ENCODE data around the gene CRYGS. TPM values are rescaled to one million over a fixed set of nuclear protein-coding genes. Genes with fewer than 3 reads are reported as not detected.
"Not testable (repeated sequence)": the region's sequence is repeated elsewhere in the genome, so short reads cannot be mapped to it uniquely, and the experiment has no call there.

The CRYGS gene
- total RNA-seq (2014; rRNA removed; shearing (Covaris generic)): 0.08 and 1.6 TPM in 2 replicates
- polyA plus RNA-seq (2015; cell fraction: cytosol; rRNA removed): not detected in 2 replicates
- 18.7 and 22.8 TPM in 2 replicates for polyA plus RNA-seq (2015; cell fraction: nucleus; rRNA removed)

DNA sequence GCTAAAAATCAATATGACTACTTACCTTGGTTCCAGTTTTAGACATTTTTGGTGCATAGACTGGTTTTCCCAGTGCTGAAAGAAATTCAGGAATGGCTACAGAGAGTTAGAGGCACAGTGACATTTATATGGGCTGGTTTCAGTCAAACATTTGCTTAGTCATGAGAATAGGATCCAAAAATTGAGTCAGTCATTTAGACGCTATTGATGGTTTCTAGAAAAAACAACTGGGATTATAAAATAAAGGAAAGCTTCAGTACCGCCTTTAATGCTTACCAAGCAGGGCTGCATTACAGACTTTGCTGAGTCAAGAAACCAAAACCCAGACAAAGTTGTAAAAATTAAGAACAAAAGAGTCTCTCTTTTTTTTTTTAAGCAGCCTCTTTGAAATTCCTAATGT, at the start of gene CRYGS:
TSS of gene CRYGS (minus strand) at position 100 of the 400 bp plus-strand sequence. CDS start at position 46, 54 bp downstream.
- in situ Hi-C loops (cut with HindIII; ENCODE audit: low pct_unique_long_range_greater_than_20kb, low sequenced_read_pairs): no loop called here
- no peak for DNase-seq (ENCODE audit: low read depth, low spot score)

DNA sequence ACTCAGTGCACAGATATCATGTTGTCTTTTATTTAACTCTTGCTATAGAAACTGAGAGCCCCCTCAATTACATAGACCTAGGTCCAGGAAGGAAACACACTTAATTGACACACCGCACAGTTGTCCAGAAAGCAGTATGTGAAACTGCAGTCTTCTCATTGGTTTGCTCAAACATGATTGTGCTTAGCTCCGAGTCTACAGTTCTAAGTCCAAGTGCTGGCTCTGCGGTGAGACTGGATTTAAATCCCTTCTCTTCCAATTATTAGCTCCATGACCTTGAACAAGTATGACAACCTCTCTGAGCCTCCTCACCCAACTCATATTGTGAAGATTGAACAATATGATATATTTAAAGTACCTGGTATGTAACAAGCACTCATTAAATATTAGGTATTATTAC, 49.7 kb upstream of the CRYGS start:
- no peak for DNase-seq (ENCODE audit: low read depth, low spot score)
- in situ Hi-C loops (cut with HindIII; ENCODE audit: low pct_unique_long_range_greater_than_20kb, low sequenced_read_pairs): no loop called here

DNA sequence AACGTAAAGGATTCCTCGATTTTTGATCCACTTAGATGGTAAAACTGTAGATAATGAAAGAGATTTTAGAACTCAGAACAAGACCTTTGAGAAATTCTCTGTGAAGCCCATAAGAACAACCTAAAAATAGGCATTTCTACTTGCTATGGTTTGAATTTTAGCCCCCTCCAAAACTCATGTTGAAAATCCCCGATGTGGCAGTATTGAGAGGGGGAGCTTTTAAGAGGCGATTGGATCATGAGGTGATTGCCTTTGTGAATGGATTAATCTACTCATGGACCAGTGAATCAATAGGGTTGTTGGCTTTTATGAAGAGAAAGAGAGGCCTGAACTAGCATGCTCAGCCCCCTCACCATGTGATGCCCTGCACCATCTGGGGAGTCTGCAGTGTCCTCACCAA, 48.5 kb upstream of the CRYGS start:
- in situ Hi-C loops (cut with HindIII; ENCODE audit: low pct_unique_long_range_greater_than_20kb, low sequenced_read_pairs): no loop called here

DNA sequence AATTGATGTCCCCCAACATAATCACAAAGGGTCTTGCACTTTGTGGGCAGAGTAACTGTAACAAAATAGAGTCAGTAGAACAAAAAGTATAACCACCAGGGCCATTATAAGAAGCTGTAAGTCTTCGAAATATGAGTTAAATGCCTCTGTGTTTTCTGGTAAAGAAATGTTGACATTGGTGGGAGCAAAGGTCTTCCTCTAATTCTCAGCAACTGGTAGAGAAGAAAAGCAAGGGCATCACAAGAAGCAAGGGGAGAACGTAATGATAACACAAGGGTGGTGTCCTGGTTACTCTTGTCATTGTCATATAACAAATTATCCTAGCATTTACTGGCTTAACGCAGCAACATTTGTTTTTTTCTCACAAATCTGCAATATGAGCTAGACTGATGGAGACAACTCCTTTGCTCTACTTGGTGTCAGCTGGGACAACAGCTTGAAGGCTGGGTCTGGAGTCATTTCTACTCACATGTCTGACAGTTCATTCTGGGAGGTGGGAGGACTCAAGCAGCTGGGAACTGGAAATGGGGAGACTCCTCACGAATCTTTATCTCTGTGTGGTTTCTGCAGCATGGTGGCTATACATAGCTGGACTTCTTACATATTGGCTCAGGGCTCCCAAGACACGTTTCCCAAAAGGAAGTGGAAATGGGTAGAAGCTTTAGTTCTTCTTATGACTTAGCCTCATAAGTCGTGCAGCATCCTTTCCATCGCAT, 46.6 kb upstream of the CRYGS start:
- in situ Hi-C loops (cut with HindIII; ENCODE audit: low pct_unique_long_range_greater_than_20kb, low sequenced_read_pairs): no loop called here
- DNase-seq (ENCODE audit: low read depth, low spot score): no peak

More for the DNA sequence above, 48.5 kb upstream of the CRYGS start:
- no peak for DNase-seq (ENCODE audit: low read depth, low spot score)

DNA sequence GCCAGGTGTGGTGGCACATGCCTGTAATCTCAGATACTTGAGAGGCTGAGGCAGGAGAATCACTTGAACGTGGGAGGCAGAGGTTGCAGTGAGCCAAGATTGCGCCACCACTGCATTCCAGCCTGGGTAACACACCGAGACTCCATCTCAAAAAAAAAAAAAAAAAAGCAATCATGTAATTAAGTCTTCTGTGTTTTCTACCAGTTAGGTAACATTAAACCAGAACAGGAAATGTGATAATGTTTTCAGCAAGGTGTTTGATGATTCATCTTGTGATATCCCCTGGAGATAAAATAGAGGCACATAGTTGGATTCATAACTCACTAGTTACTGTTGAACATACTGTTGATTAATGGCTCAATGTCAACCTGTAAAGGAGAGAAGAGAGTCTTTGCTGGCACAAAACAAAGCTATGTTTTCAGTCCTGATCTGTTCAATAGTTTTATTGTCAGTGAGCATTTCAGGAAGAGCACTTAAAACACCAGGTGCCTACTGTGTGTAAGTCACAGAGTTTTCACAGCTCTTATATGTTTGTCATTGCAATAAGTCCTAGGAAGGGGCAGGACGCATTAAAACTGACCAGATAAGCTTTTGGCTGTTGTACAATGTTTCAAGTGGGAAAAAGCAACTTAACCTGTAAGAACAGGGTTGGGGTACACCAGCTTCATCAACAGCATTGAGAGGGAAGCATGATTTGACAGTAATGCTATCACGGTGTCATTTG, 45.8 kb upstream of the CRYGS start:
- in situ Hi-C loops (cut with HindIII; ENCODE audit: low pct_unique_long_range_greater_than_20kb, low sequenced_read_pairs): no loop called here
- no peak for DNase-seq (ENCODE audit: low read depth, low spot score)

DNA sequence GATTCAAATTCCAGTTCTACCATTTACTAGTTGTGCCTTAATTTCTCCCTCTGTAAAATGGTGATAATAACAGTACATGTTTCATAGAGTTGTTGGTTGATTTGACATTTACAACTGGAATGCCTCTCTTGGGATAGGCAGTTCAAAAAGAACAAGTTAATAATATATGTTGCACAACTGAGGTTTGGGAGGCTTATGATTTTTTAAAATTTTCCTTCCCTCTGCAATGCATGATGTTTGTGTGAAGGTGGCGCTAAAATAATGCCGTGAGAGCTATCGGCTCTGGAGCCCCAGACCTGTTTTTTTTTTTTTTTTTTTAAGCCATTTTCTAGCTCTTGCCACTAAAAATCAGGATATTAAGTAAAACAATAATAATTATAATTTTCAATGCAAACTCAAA, 44.9 kb upstream of the CRYGS start:
- peak; percentile 64 for DNase-seq (ENCODE audit: low read depth, low spot score)
- in situ Hi-C loops (cut with HindIII; ENCODE audit: low pct_unique_long_range_greater_than_20kb, low sequenced_read_pairs): no loop called here

DNA sequence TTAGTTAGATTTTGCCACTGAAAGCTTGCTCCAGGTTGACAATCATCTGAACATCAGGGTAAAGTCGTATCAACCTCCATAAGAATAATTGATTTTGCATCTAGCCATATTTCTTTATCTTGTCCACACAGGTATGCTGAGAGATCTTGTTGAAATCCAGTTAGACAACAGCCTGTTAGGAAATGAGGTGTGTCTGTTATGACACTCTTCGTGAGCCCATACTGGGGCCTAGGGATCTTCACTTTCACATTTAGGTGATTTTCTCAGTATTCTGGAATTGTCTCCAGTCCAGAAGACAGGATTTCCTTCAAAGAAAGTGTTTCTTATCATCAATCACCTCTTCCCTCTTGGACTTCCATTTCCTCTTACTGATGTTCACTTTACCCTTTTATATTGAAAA, 44.5 kb upstream of the CRYGS start:
- DNase-seq (ENCODE audit: low read depth, low spot score): no peak
- in situ Hi-C loops (cut with HindIII; ENCODE audit: low pct_unique_long_range_greater_than_20kb, low sequenced_read_pairs): no loop called here

DNA sequence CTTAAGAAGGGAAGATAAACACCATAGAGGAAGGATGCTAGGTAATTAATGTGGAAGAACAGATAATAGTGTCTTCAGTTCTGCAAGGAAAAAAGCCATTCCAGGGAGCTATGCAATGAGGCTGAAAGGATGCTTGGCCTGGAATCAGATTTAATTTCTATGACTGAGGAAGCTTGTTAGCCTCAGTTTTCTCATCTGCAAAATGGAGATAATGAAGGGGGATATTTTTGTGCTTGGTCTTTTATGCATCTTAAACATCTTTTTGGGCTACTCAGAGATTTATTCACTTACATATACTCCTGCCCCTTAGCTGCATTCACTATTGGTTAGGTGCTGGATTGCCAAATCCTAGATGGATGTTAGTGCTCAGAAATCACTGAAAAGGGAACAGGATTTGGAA, 43.0 kb upstream of the CRYGS start:
- in situ Hi-C loops (cut with HindIII; ENCODE audit: low pct_unique_long_range_greater_than_20kb, low sequenced_read_pairs): no loop called here
- DNase-seq (ENCODE audit: low read depth, low spot score): no peak

DNA sequence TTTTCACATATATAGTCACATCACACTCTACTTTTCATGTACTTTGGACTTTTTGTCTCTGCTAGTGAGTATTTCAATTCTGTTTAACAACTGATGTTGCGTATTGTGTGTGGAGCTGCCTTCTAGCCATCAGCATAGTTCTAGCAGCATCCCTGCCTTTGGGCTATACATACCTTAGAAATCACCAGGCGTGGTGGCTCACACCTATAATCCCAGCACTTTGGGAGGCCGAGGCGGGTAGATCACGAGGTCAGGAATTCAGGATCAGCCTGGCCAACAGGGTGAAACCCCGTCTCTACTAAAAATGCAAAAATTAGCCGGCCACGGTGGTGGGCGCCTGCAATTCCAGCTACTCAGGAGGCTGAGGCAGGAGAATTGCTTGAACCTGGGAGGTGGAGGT, 42.1 kb upstream of the CRYGS start:
- in situ Hi-C loops (cut with HindIII; ENCODE audit: low pct_unique_long_range_greater_than_20kb, low sequenced_read_pairs); DNase-seq (ENCODE audit: low read depth, low spot score): not testable (repeated sequence)

DNA sequence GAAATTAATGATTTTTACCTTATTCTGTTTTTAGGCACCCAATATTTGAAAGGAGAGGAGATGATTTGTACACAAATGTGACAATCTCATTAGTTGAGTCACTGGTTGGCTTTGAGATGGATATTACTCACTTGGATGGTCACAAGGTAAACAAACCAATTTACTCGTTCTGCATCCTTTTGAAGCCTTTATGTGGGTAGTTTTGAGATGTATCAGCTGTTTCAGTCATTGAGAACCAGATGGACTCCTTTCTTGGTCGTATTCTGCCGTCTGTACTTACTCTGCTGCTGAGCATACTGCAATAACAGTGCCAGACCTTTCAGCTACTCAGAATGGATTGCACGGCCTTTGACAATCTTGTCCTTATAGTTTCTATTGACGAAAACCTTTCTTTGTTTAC, 39.7 kb upstream of the CRYGS start:
- in situ Hi-C loops (cut with HindIII; ENCODE audit: low pct_unique_long_range_greater_than_20kb, low sequenced_read_pairs): no loop called here
- DNase-seq (ENCODE audit: low read depth, low spot score): no peak

DNA sequence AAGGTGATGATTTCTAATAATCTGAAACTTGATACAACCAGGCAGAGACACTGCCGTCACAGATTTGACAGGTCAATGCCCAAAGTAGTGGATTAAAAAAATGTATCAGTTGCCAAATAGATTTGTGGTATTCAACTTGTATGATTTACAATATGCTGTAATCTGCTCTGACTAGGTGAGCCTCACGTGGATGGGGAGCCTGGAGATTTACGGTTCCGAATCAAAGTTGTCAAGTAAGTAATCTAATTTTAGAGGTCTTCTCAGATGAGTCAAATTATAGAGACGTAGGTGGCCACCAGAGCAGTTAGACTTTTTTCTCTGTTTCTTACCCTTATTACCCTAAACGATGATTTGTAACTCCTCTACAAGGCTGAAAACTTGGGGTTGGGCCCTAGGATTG, 38.4 kb upstream of the CRYGS start:
- in situ Hi-C loops (cut with HindIII; ENCODE audit: low pct_unique_long_range_greater_than_20kb, low sequenced_read_pairs): no loop called here

DNA sequence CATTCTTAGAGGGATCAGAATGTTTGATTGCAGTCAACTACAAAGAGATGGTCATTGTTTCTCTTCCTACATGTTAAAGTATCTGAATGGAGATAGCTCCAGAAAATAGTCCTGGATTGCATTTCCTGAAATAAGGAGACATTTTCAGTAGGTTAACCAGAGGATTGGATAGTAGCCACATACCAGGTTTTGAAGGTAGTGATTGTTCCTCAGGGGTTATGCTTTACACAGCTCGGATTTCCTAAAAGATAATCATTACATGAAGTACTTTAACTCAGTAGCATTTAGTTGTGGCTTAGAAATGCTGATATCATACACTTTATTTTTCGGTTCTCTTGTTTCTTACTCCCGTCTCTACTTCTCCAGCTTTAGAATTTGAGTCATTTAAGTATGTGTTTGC, 36.6 kb upstream of the CRYGS start:
- in situ Hi-C loops (cut with HindIII; ENCODE audit: low pct_unique_long_range_greater_than_20kb, low sequenced_read_pairs): no loop called here
- no peak for DNase-seq (ENCODE audit: low read depth, low spot score)

More for the DNA sequence above, 38.4 kb upstream of the CRYGS start:
- DNase-seq (ENCODE audit: low read depth, low spot score): no peak

DNA sequence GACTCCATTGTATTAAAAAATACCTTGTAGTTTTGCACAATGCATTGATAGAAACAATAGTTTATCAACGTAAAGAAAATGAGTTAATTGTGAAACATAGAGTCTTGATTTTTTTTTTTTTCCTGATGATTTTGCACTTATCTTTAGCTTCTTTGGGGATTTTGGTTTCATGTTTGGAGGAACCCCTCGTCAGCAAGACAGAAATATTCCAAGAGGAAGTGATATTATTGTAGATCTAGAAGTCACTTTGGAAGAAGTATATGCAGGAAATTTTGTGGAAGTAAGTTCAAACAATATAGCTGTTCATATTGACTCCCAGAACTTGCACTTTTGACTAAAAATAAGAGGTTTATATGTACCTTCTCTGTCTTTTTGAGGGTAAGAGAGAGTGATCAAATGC, 33.3 kb upstream of the CRYGS start:
- no peak for DNase-seq (ENCODE audit: low read depth, low spot score)
- in situ Hi-C loops (cut with HindIII; ENCODE audit: low pct_unique_long_range_greater_than_20kb, low sequenced_read_pairs): no loop called here

DNA sequence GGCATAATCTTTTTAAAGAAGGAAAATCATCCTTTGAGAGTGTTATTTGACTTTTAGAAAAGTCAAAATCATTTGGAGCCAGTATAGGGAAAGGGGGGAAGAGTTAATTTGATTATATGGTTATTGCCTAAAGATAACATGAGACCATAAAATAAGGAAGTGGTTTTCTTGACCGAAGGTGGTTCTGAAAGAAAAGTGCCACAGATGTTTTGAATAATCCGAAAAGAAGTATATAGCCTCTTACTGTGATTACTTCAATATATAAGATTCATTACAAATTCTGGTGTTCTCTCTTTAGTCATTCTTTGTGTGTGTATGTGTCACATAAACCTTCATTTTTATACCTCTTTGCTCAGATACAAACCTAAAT, 27.4 kb upstream of the CRYGS start:
- in situ Hi-C loops (cut with HindIII; ENCODE audit: low pct_unique_long_range_greater_than_20kb, low sequenced_read_pairs): no loop called here

DNA sequence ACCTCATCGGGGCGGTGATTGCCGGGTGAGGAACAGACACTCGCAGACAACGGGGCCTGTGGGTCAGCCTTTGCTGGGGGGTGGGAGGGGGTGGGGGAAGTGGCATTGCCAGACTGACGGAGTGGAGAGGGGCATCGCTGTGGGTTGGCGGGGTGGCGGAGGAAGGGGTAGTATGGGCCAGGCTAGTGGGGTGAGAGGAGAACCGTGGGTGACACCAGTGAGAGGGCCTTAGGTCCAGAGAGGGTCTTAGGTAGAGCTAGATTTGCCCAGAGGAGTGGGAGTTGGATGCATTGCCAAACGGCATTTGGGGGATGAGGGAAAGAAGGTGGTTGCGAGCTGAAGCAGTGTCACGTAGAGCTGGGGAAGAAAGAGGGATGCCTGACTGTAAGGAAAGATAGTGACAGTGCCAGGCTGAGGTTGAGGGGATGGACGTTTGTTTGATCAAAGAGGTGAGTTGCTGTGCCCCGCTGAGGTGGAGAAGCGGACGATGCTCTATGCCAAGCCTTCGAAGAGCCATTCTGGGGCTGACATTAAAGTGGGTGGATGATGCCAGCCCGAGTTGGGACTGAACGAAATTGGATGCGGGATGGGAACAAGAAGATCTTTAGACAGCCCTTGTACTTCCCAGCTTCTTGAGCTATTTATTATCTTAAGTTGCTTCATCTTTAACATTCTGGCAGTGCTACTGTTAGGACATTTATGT, 26.9 kb upstream of the CRYGS start:
- DNase-seq (ENCODE audit: low read depth, low spot score): no peak
- in situ Hi-C loops (cut with HindIII; ENCODE audit: low pct_unique_long_range_greater_than_20kb, low sequenced_read_pairs): no loop called here

More for the DNA sequence above, 27.4 kb upstream of the CRYGS start:
- DNase-seq (ENCODE audit: low read depth, low spot score): no peak

DNA sequence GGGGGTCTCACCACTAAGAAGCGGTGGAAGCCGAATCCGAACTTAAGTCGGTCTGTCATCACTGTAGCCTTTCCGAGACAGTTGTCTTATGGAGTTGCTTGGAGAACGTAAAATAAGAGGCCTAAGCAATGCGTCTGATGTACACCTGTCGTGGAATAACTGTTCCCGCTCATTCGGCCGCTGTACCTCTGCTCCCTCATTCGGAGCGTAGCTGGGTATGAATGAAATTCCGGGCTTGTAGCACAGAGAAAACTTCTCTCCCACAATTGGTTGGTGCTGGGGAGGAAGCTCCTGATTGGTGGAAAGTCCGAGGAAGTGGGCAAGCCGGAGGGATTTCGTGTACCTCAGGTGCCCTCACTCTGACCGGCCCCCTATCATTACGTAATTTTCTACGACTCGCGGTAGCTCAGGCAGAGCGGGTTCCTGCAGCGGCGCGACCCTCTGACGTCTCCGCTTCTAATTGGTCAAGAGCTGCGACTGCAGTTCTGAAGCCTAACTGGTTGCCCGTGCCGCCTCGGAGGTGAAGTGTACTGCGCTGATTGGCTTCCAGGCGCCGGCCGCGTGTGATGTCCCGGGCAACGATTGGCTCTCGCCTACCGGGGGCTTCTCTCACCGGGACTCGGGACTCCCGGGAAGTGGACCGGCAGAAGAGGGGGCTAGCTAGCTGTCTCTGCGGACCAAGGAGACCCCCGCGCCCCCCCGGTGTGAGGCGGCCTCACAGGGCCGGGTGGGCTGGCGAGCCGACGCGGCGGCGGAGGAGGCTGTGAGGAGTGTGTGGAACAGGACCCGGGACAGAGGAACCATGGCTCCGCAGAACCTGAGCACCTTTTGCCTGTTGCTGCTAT, 26.1 kb upstream of the CRYGS start, which contains the start of gene DNAJB11:
TSS of gene DNAJB11 (plus strand) at position 625 of the 845 bp plus-strand sequence. CDS start at position 803, 178 bp downstream.
- DNase-seq (ENCODE audit: low read depth, low spot score): peak; percentile 100
- in situ Hi-C loops (cut with HindIII; ENCODE audit: low pct_unique_long_range_greater_than_20kb, low sequenced_read_pairs): no loop called here

DNA sequence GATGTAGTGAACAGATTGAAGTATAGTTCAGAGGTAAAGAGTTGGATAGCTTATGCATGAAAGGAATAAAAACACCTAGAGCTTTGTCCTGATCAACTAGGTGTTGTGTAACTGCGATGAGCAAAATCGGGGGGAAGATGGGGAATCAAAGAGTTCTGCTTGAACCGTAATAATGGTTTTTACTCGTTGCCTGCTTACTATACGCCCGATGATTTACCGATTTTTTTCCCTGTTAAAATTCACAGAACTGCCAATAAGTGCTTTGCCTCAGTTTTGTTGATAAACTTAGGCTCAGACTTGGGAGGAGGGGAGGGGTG, 25.6 kb upstream of the CRYGS start:
- in situ Hi-C loops (cut with HindIII; ENCODE audit: low pct_unique_long_range_greater_than_20kb, low sequenced_read_pairs): no loop called here
- no peak for DNase-seq (ENCODE audit: low read depth, low spot score)

DNA sequence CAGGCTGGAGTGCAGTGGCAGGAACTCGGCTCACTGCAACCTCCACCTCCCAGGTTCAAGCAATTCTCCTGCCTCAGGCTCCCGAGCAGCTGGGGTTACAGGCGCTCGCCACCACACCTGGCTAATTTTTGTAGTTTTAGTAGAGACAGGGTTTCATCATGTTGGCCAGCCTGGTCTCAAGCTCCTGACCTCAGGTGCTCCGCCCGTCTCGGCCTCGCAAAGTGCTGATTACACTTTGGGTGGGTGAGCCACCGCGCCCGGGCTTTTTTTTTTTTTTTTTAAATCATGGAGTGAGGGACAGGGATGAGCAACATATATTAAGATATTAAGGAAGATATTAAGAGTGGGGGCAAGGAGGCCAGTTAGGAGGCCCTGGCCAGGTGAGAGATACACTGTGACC, 25.2 kb upstream of the CRYGS start:
- in situ Hi-C loops (cut with HindIII; ENCODE audit: low pct_unique_long_range_greater_than_20kb, low sequenced_read_pairs): not testable (repeated sequence)

More for the DNA sequence above, 25.2 kb upstream of the CRYGS start:
- DNase-seq (ENCODE audit: low read depth, low spot score): not testable (repeated sequence)

Data from SK-MEL-5 (cell line).